ENCODE measurements around the gene NUDT11.
"Not testable (repeated sequence)": the region's sequence is repeated elsewhere in the genome, so short reads cannot be mapped to it uniquely, and the experiment has no call there.

The NUDT11 gene

GRCh38 chrX:51496501-51497291 lies at the start of gene NUDT11:
NUDT11 (minus strand) TSS chrX:51496592; CDS start chrX:51496444, 148 bp downstream.
- DNase-seq = peak; percentile 4

- DNase-seq = no peak
Observed at GRCh38 chrX:51520393-51520792, 24.0 kb upstream of the NUDT11 start.

GRCh38 chrX:51519131-51519530 lies 22.7 kb upstream of the NUDT11 start:
- DNase-seq = not testable (repeated sequence)

- no peak for DNase-seq
Observed at GRCh38 chrX:51507551-51507950, 11.2 kb upstream of the NUDT11 start.

- not testable (repeated sequence) for DNase-seq
Observed at GRCh38 chrX:51495701-51496488, 497 bp downstream of the NUDT11 start.

- DNase-seq = no peak
Observed at GRCh38 chrX:51494409-51494808, 2.0 kb downstream of the NUDT11 start.

GRCh38 chrX:51487960-51488267 lies 8.5 kb downstream of the NUDT11 start:
- no peak for DNase-seq

GRCh38 chrX:51484616-51485015 lies 11.8 kb downstream of the NUDT11 start:
- DNase-seq = no peak

- not testable (repeated sequence) for DNase-seq
Observed at GRCh38 chrX:51482411-51482810, 14.0 kb downstream of the NUDT11 start.

- DNase-seq = no peak
Observed at GRCh38 chrX:51476930-51477329, 19.5 kb downstream of the NUDT11 start.

GRCh38 chrX:51463322-51463721 lies 33.1 kb downstream of the NUDT11 start:
- DNase-seq = no peak

GRCh38 chrX:51461053-51462044 lies 35.0 kb downstream of the NUDT11 start:
- DNase-seq = no peak

GRCh38 chrX:51459125-51459524 lies 37.3 kb downstream of the NUDT11 start:
- DNase-seq = no peak

- DNase-seq = no peak
Observed at GRCh38 chrX:51456814-51457213, 39.6 kb downstream of the NUDT11 start.

GRCh38 chrX:51456246-51456645 lies 40.1 kb downstream of the NUDT11 start:
- DNase-seq = no peak

- DNase-seq = no peak
Observed at GRCh38 chrX:51440365-51440764, 56.0 kb downstream of the NUDT11 start.
